GM23338 (cell line): ENCODE results near the gene NADK2. TPM values are rescaled to one million over a fixed set of nuclear protein-coding genes. Genes with fewer than 3 reads are reported as not detected.

Experiments
- ATAC-seq: fragments of 200-7000 bp; cut with Tn5 transposase; 3 replicates; pipeline ENCODE4 v1.9.1; 2020
- DNase-seq: peaks from one replicate; pipeline ENCODE4 v3.0.0-alpha.2; 2015; ENCODE audit warnings: low spot score
- H2AFZ ChIP-seq: fragments of 200-600 bp; sonication (generic); 2 replicates; pipeline ENCODE4 v1.8.0; 2016; ENCODE audit warnings: antibody characterized with exemption, mild to moderate bottlenecking, moderate library complexity
- H3F3A ChIP-seq: fragments of 200-600 bp; sonication (generic); replicated peaks from 2 replicates; pipeline ENCODE4 v1.8.0; 2017; ENCODE audit warnings: antibody characterized with exemption, mixed run types, low read depth
- H3K27ac ChIP-seq: fragments of 200-600 bp; sonication (generic); 2 replicates; pipeline ENCODE4 v1.6.1; 2016; ENCODE audit warnings: low read depth
- H3K27me3 ChIP-seq: fragments of 200-600 bp; sonication (generic); 2 replicates; pipeline ENCODE4 v1.8.0; 2016; ENCODE audit warnings: mild to moderate bottlenecking, mixed run types, moderate library complexity; ENCODE audit not compliant: insufficient read depth
- H3K36me3 ChIP-seq: fragments of 200-600 bp; sonication (generic); 2 replicates; pipeline ENCODE4 v1.8.0; 2016; ENCODE audit warnings: mild to moderate bottlenecking; ENCODE audit not compliant: insufficient read depth
- H3K4me1 ChIP-seq: fragments of 200-600 bp; sonication (generic); 2 replicates; pipeline ENCODE4 v1.8.0; 2016; ENCODE audit warnings: mild to moderate bottlenecking, moderate library complexity; ENCODE audit not compliant: insufficient read depth
- H3K4me2 ChIP-seq: fragments of 200-600 bp; sonication (generic); 2 replicates; pipeline ENCODE4 v1.7.1; 2017; ENCODE audit warnings: mixed run types
- H3K4me3 ChIP-seq: fragments of 200-600 bp; sonication (generic); 2 replicates; pipeline ENCODE4 v1.6.1; 2016; ENCODE audit warnings: mixed run types
- H3K79me2 ChIP-seq: fragments of 200-600 bp; sonication (generic); replicated peaks from 2 replicates; pipeline ENCODE4 v1.8.0; 2017; ENCODE audit warnings: mild to moderate bottlenecking; ENCODE audit not compliant: insufficient read depth
- H3K9me2 ChIP-seq: fragments of 200-600 bp; sonication (generic); 2 replicates; pipeline ENCODE4 v1.8.0; 2017; ENCODE audit not compliant: insufficient read depth
- H4K20me1 ChIP-seq: fragments of 200-600 bp; sonication (generic); replicated peaks from 2 replicates; pipeline ENCODE4 v1.8.0; 2017; ENCODE audit warnings: mild to moderate bottlenecking; ENCODE audit not compliant: insufficient read depth
- H3K27ac Mint-ChIP-seq: 2 replicates; pipeline ENCODE4 v1.8.0; 2020; ENCODE audit warnings: inconsistent platforms, mild to moderate bottlenecking, moderate library complexity, mixed read lengths
- H3K27me3 Mint-ChIP-seq: 3 replicates; pipeline ENCODE4 v1.8.0; 2022; ENCODE audit warnings: low read depth, mild to moderate bottlenecking, moderate library complexity, mixed read lengths, inconsistent platforms; ENCODE audit not compliant: insufficient read depth, poor library complexity
- H3K36me3 Mint-ChIP-seq: 3 replicates; pipeline ENCODE4 v1.8.0; 2021; ENCODE audit warnings: low read depth, mild to moderate bottlenecking, inconsistent platforms, moderate library complexity, mixed read lengths
- H3K4me1 Mint-ChIP-seq: 3 replicates; pipeline ENCODE4 v1.8.0; 2020; ENCODE audit warnings: mild to moderate bottlenecking, inconsistent platforms, mixed read lengths
- H3K4me3 Mint-ChIP-seq: 3 replicates; pipeline ENCODE4 v1.8.0; 2021; ENCODE audit warnings: moderate library complexity, mild to moderate bottlenecking, inconsistent platforms, mixed read lengths
- H3K9me3 Mint-ChIP-seq: 3 replicates; pipeline ENCODE4 v1.8.0; 2020; ENCODE audit warnings: moderate library complexity, mild to moderate bottlenecking, inconsistent platforms, mixed read lengths
- CREB1 ChIP-seq: fragments of 250-450 bp; sonication (Bioruptor Pico); IDR thresholded peaks from 2 replicates; pipeline ENCODE4 v1.5.0; 2020; ENCODE audit warnings: low read depth, mild to moderate bottlenecking, moderate library complexity
- EZH2 ChIP-seq: fragments of 200-600 bp; sonication (generic); IDR thresholded peaks from one replicate; pipeline ENCODE4 v1.8.0; 2017; ENCODE audit warnings: antibody characterized with exemption, mild to moderate bottlenecking, low read depth; ENCODE audit not compliant: unreplicated experiment
- EZH2phosphoT487 ChIP-seq: fragments of 200-600 bp; sonication (generic); IDR thresholded peaks from one replicate; pipeline ENCODE4 v1.8.1; 2018; ENCODE audit warnings: antibody characterized with exemption; ENCODE audit not compliant: unreplicated experiment
- JUNB ChIP-seq: IDR thresholded peaks from one replicate; pipeline ENCODE4 v1.6.1; 2016; ENCODE audit warnings: antibody characterized with exemption; ENCODE audit not compliant: unreplicated experiment
- NANOG ChIP-seq: IDR thresholded peaks from 2 replicates; pipeline ENCODE4 v1.6.1; 2016; ENCODE audit warnings: antibody characterized with exemption, borderline replicate concordance
- POLR2AphosphoS5 ChIP-seq: IDR thresholded peaks from 2 replicates; pipeline ENCODE4 v1.6.1; 2016; ENCODE audit warnings: antibody characterized with exemption, low read depth
- STAT1 ChIP-seq: IDR thresholded peaks from one replicate; pipeline ENCODE4 v1.6.1; 2016; ENCODE audit warnings: antibody characterized with exemption; ENCODE audit not compliant: unreplicated experiment
- ZNF114 ChIP-seq: fragments of 250-450 bp; sonication (Bioruptor Pico); IDR thresholded peaks from 2 replicates; pipeline ENCODE4 v1.5.0; 2020; ENCODE audit warnings: mild to moderate bottlenecking, moderate library complexity
- ZNF331 ChIP-seq: fragments of 250-450 bp; sonication (Bioruptor Pico); IDR thresholded peaks from 2 replicates; pipeline ENCODE4 v1.5.0; 2020; ENCODE audit warnings: low read depth, mild to moderate bottlenecking, moderate library complexity
- ZNF462 ChIP-seq: fragments of 250-450 bp; sonication (Bioruptor Pico); IDR thresholded peaks from 2 replicates; pipeline ENCODE4 v1.5.0; 2020; ENCODE audit warnings: mild to moderate bottlenecking, moderate library complexity
- polyA plus RNA-seq: library from polyadenylated mRNA; unstranded; fragments of >200 nt; fragmentation: Nextera tagmentation; extraction: Ambion mirVana; gene quantifications from 2 replicates; pipeline ENCODE4 v1.2.1, GENCODE V29; 2016
- total RNA-seq: library from RNA; depleted of rRNA; stranded (reverse); fragments of >200 nt; shearing (Covaris generic); gene quantifications from 2 replicates; pipeline ENCODE4 v1.2.3, GENCODE V29; 2014
- TF ChIP-seq, protein P1 (sequence below): IDR thresholded peaks from 2 replicates; pipeline ENCODE4 v1.6.1; 2016; ENCODE audit warnings: antibody characterized with exemption
- TF ChIP-seq, protein P2 (sequence below): IDR thresholded peaks from one replicate; pipeline ENCODE4 v1.6.1; 2018; ENCODE audit warnings: antibody characterized with exemption; ENCODE audit not compliant: unreplicated experiment
- TF ChIP-seq, protein P3 (sequence below), 2 experiments: fragments of 200-600 bp in 1 of 2; sonication (generic) in 1 of 2; conservative IDR thresholded peaks; 2 replicates each; pipeline versions ENCODE4 v1.5.1 to v1.6.1; 2016 to 2017; ENCODE audit warnings: antibody characterized with exemption in 2 of 2, low read depth in 2 of 2, mild to moderate bottlenecking in 2 of 2, moderate library complexity in 1 of 2

The NADK2 gene
- total and polyA plus RNA-seq, 2 experiments from 2014 or later, result 4.5 to 16.0 TPM

GRCh38 chr5:36222620-36223019 is 19.1 kb downstream of the NADK2 start:
- Mint-ChIP-seq H3K4me1 (no peaks in the 10 kb centered on the region), H3K36me3 (no peaks in the 10 kb centered on the region), H3K27me3 (no peaks in the 10 kb centered on the region), H3K9me3 (no peaks in the 10 kb centered on the region), H3K27ac (no peak overlapping the region), H3K4me3 (no peak overlapping the region)
- H3K79me2 ChIP-seq, result no peaks in the 10 kb centered on the region
- no peak overlapping the region for H2AFZ ChIP-seq
- no peaks in the 10 kb centered on the region for H3K4me1 ChIP-seq
- TF ChIP-seq ZNF114 (CRISPR knock-in tag), result no peak
- TF ChIP-seq CREB1 (CRISPR knock-in tag), result no peak
- TF ChIP-seq, protein P1, sequence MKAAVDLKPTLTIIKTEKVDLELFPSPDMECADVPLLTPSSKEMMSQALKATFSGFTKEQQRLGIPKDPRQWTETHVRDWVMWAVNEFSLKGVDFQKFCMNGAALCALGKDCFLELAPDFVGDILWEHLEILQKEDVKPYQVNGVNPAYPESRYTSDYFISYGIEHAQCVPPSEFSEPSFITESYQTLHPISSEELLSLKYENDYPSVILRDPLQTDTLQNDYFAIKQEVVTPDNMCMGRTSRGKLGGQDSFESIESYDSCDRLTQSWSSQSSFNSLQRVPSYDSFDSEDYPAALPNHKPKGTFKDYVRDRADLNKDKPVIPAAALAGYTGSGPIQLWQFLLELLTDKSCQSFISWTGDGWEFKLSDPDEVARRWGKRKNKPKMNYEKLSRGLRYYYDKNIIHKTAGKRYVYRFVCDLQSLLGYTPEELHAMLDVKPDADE, result no peak
- TF ChIP-seq JUNB, result no peak
- TF ChIP-seq, protein P2, sequence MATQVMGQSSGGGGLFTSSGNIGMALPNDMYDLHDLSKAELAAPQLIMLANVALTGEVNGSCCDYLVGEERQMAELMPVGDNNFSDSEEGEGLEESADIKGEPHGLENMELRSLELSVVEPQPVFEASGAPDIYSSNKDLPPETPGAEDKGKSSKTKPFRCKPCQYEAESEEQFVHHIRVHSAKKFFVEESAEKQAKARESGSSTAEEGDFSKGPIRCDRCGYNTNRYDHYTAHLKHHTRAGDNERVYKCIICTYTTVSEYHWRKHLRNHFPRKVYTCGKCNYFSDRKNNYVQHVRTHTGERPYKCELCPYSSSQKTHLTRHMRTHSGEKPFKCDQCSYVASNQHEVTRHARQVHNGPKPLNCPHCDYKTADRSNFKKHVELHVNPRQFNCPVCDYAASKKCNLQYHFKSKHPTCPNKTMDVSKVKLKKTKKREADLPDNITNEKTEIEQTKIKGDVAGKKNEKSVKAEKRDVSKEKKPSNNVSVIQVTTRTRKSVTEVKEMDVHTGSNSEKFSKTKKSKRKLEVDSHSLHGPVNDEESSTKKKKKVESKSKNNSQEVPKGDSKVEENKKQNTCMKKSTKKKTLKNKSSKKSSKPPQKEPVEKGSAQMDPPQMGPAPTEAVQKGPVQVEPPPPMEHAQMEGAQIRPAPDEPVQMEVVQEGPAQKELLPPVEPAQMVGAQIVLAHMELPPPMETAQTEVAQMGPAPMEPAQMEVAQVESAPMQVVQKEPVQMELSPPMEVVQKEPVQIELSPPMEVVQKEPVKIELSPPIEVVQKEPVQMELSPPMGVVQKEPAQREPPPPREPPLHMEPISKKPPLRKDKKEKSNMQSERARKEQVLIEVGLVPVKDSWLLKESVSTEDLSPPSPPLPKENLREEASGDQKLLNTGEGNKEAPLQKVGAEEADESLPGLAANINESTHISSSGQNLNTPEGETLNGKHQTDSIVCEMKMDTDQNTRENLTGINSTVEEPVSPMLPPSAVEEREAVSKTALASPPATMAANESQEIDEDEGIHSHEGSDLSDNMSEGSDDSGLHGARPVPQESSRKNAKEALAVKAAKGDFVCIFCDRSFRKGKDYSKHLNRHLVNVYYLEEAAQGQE, result no peak
- TF ChIP-seq, protein P3, sequence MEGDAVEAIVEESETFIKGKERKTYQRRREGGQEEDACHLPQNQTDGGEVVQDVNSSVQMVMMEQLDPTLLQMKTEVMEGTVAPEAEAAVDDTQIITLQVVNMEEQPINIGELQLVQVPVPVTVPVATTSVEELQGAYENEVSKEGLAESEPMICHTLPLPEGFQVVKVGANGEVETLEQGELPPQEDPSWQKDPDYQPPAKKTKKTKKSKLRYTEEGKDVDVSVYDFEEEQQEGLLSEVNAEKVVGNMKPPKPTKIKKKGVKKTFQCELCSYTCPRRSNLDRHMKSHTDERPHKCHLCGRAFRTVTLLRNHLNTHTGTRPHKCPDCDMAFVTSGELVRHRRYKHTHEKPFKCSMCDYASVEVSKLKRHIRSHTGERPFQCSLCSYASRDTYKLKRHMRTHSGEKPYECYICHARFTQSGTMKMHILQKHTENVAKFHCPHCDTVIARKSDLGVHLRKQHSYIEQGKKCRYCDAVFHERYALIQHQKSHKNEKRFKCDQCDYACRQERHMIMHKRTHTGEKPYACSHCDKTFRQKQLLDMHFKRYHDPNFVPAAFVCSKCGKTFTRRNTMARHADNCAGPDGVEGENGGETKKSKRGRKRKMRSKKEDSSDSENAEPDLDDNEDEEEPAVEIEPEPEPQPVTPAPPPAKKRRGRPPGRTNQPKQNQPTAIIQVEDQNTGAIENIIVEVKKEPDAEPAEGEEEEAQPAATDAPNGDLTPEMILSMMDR (conservative IDR thresholded peaks at IDR 0.05; ENCODE audit: low read depth in 2 of 2), result no peak
- TF ChIP-seq EZH2, result no peak
- no peak for TF ChIP-seq POLR2AphosphoS5
- TF ChIP-seq STAT1, result no peak
- no peak for TF ChIP-seq NANOG
- TF ChIP-seq ZNF462, result no peak
- TF ChIP-seq ZNF331 (CRISPR knock-in tag), result no peak
- TF ChIP-seq EZH2phosphoT487, result no peak
- no peaks in the 10 kb centered on the region for H3K36me3 ChIP-seq
- no peaks in the 10 kb centered on the region for H3F3A ChIP-seq
- H3K4me3 ChIP-seq, result no peak overlapping the region
- no peak overlapping the region for H3K4me2 ChIP-seq
- no peak overlapping the region for H3K27ac ChIP-seq
- no peaks in the 10 kb centered on the region for H3K9me2 ChIP-seq
- DNase-seq (no peak), ATAC-seq (no peak)
- no peaks in the 10 kb centered on the region for H3K27me3 ChIP-seq
- no peaks in the 10 kb centered on the region for H4K20me1 ChIP-seq
